Spleen (tissue), 7 donors: Measurements from ENCODE around the gene LAMC3.

Source experiments
- CTCF ChIP-seq, 11 experiments: fragments of 200-600 bp in 7 of 11; fragments of 450-650 bp in 4 of 11; sonication (generic) in 4 of 11; IDR thresholded peaks in 8 of 11; conservative IDR thresholded peaks in 3 of 11; 1 replicate in 7 of 11; 2 replicates in 4 of 11; pipeline versions ENCODE4 v1.4.0 to v1.8.0; 2016 to 2021; ENCODE audit warnings: antibody characterized with exemption in 11 of 11, inconsistent platforms in 4 of 11, mild to moderate bottlenecking in 1 of 11
- POLR2AphosphoS5 ChIP-seq, 3 donors: sonication (generic); formaldehyde crosslinking; IDR thresholded peaks; one replicate each; pipeline ENCODE4 v1.5.1; 2017; ENCODE audit warnings: antibody characterized with exemption in 3 of 3
- donor health status: DM: no; HTN: no; CAD: no; lungs with moderate emphysema.
- donor health status: DM: no; HTN: no; CAD: no.
- donor health status: DM: no; HTN: no; CAD: no.

GRCh38 chr9:131085370-131086122 lies 76.6 kb downstream of the LAMC3 start:
- TF ChIP-seq CTCF (IDR thresholded peaks at IDR 0.05 in 8 of 11, conservative IDR thresholded peaks at IDR 0.05 in 3 of 11) (no peak), POLR2AphosphoS5 (IDR thresholded peaks at IDR 0.05) (peak; percentile 44 to 69 (median 67))
